ENCODE data around the gene ADGRL1. TPM values are rescaled to one million over a fixed set of nuclear protein-coding genes. Genes with fewer than 3 reads are reported as not detected.

ADGRL1 gene
- polyA plus RNA-seq, 1 experiment = 2.0 TPM

- ChIA-PET POLR2A (no interaction called here), CTCF (no interaction called here)
- DNase-seq (ENCODE audit: low read depth, low spot score) = no peak
- H3K27ac ChIP-seq (ENCODE audit: low read depth, low read length) = no peak overlapping the region
- peaks cover 6% of the 10 kb centered on the region; the same call in 1 of the 2 replicates for H3K9me3 ChIP-seq (ENCODE audit: control insufficient read depth, insufficient read depth, low read length)
- no peak for TF ChIP-seq CTCF (IDR thresholded peaks at IDR 0.05; ENCODE audit: low read depth, low read length)
- no peak overlapping the region for H3K4me3 ChIP-seq (ENCODE audit: low read depth, low read length)
- no peaks in the 10 kb centered on the region for H3K27me3 ChIP-seq (ENCODE audit: control insufficient read depth, insufficient read depth, low read length)
Measured at GRCh38 chr19:14166999-14167575, 38.9 kb downstream of the ADGRL1 start.

- ChIA-PET POLR2A (no interaction called here), CTCF (no interaction called here)
- peaks cover 6% of the 10 kb centered on the region; the same call in 1 of the 2 replicates for H3K9me3 ChIP-seq (ENCODE audit: control insufficient read depth, insufficient read depth, low read length)
Measured at GRCh38 chr19:14165990-14166830, 39.8 kb downstream of the ADGRL1 start.

GRCh38 chr19:14164724-14165493 lies 41.1 kb downstream of the ADGRL1 start:
- H3K4me3 ChIP-seq (ENCODE audit: low read depth, low read length) = no peak overlapping the region
- CTCF ChIA-PET = no interaction called here
- peaks cover 6% of the 10 kb centered on the region; the same call in 1 of the 2 replicates for H3K9me3 ChIP-seq (ENCODE audit: control insufficient read depth, insufficient read depth, low read length)
- no peak for TF ChIP-seq CTCF (IDR thresholded peaks at IDR 0.05; ENCODE audit: low read depth, low read length)
- H3K27me3 ChIP-seq (ENCODE audit: control insufficient read depth, insufficient read depth, low read length) = no peaks in the 10 kb centered on the region
- H3K27ac ChIP-seq (ENCODE audit: low read depth, low read length) = no peak overlapping the region
- POLR2A ChIA-PET = no interaction called here
- DNase-seq (ENCODE audit: low read depth, low spot score) = no peak

More at GRCh38 chr19:14165990-14166830, 39.8 kb downstream of the ADGRL1 start:
- DNase-seq (ENCODE audit: low read depth, low spot score) = no peak
- H3K4me3 ChIP-seq (ENCODE audit: low read depth, low read length) = no peak overlapping the region
- TF ChIP-seq CTCF (IDR thresholded peaks at IDR 0.05; ENCODE audit: low read depth, low read length) = no peak
- no peaks in the 10 kb centered on the region for H3K27me3 ChIP-seq (ENCODE audit: control insufficient read depth, insufficient read depth, low read length)
- H3K27ac ChIP-seq (ENCODE audit: low read depth, low read length) = no peak overlapping the region

GRCh38 chr19:14164082-14164481 lies 41.9 kb downstream of the ADGRL1 start:
- Histone ChIP-seq H3K4me3 (ENCODE audit: low read depth, low read length) (no peak overlapping the region), H3K27me3 (ENCODE audit: control insufficient read depth, insufficient read depth, low read length) (no peaks in the 10 kb centered on the region), H3K27ac (ENCODE audit: low read depth, low read length) (no peak overlapping the region), H3K9me3 (ENCODE audit: control insufficient read depth, insufficient read depth, low read length) (peaks cover 6% of the 10 kb centered on the region; the same call in 1 of the 2 replicates)
- POLR2A ChIA-PET = no interaction called here
- TF ChIP-seq CTCF (IDR thresholded peaks at IDR 0.05; ENCODE audit: low read depth, low read length) = no peak
- no peak for DNase-seq (ENCODE audit: low read depth, low spot score)
- CTCF ChIA-PET = no interaction called here
